Measurements from ENCODE around the gene POU2AF1. TPM values are rescaled to one million over a fixed set of nuclear protein-coding genes. Genes with fewer than 3 reads are reported as not detected.

POU2AF1 gene
- total and polyA plus RNA-seq, 2 of the 13 experiments (the other 11 are each of a cell fraction or from before 2014, with no cell fraction given) = 1.9 to 3.6 TPM

DNA sequence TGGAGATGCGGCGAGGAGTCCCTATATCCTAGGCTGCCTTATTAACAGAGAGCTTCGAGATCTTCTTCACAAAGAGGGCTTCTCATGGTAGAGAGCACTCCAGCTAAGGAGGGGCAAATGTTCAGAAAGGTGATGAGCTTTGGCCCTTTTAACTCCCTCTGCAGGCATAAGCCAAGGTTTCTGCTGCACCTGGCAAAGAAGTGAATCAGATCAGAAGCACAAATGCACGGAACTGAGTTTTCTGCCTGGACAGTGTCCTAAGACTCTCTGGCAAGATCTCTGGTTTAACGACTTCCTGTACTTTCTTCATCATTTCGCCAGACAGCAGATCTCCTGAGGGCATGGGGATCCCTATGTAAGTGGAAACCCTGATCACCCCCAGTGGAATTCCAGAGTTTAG lies 43.5 kb downstream of the POU2AF1 start (continued):
- TF ChIP-seq, protein P1, sequence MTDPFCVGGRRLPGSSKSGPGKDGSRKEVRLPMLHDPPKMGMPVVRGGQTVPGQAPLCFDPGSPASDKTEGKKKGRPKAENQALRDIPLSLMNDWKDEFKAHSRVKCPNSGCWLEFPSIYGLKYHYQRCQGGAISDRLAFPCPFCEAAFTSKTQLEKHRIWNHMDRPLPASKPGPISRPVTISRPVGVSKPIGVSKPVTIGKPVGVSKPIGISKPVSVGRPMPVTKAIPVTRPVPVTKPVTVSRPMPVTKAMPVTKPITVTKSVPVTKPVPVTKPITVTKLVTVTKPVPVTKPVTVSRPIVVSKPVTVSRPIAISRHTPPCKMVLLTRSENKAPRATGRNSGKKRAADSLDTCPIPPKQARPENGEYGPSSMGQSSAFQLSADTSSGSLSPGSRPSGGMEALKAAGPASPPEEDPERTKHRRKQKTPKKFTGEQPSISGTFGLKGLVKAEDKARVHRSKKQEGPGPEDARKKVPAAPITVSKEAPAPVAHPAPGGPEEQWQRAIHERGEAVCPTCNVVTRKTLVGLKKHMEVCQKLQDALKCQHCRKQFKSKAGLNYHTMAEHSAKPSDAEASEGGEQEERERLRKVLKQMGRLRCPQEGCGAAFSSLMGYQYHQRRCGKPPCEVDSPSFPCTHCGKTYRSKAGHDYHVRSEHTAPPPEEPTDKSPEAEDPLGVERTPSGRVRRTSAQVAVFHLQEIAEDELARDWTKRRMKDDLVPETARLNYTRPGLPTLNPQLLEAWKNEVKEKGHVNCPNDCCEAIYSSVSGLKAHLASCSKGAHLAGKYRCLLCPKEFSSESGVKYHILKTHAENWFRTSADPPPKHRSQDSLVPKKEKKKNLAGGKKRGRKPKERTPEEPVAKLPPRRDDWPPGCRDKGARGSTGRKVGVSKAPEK (CRISPR knock-in tag; IDR thresholded peaks at IDR 0.05; ENCODE audit: borderline replicate concordance) = 0 out of 2 replicates have a peak, but pooled peaks have one; percentile 21
- TF ChIP-seq TP53 (CRISPR knock-in tag; conservative IDR thresholded peaks at IDR 0.05) (no peak), ZNF20 (CRISPR knock-in tag; IDR thresholded peaks at IDR 0.05) (no peak), RBFOX2 (IDR thresholded peaks at IDR 0.05; ENCODE audit: low read depth, low read length) (peak; percentile 70), NFE2L1 (CRISPR knock-in tag; IDR thresholded peaks at IDR 0.05; ENCODE audit: borderline replicate concordance) (no peak), SPEN (CRISPR knock-in tag; IDR thresholded peaks at IDR 0.05; ENCODE audit: low read depth) (no peak), HNRNPL (IDR thresholded peaks at IDR 0.05; ENCODE audit: low read depth, low read length) (no peak), KLF15 (CRISPR knock-in tag; IDR thresholded peaks at IDR 0.05; ENCODE audit: borderline replicate concordance) (no peak), TARDBP (CRISPR knock-in tag; IDR thresholded peaks at IDR 0.05) (0 out of 2 replicates have a peak, but pooled peaks have one; percentile 9), NBN (conservative IDR thresholded peaks at IDR 0.05) (no peak), ZNF343 (CRISPR knock-in tag; IDR thresholded peaks at IDR 0.05) (no peak), ZNF558 (CRISPR knock-in tag; IDR thresholded peaks at IDR 0.05; ENCODE audit: borderline replicate concordance) (no peak), KLF12 (CRISPR knock-in tag; IDR thresholded peaks at IDR 0.05; ENCODE audit: borderline replicate concordance) (no peak), HHEX (CRISPR knock-in tag; IDR thresholded peaks at IDR 0.05) (no peak), ELF1 (CRISPR knock-in tag; IDR thresholded peaks at IDR 0.05) (no peak), ZNF841 (CRISPR knock-in tag; IDR thresholded peaks at IDR 0.05; ENCODE audit: borderline replicate concordance) (no peak), ZNF792 (CRISPR knock-in tag; IDR thresholded peaks at IDR 0.05) (no peak), ZNF296 (CRISPR knock-in tag; conservative IDR thresholded peaks at IDR 0.05) (0 out of 2 replicates have a peak, but pooled peaks have one; percentile 26), ETV5 (CRISPR knock-in tag; IDR thresholded peaks at IDR 0.05; ENCODE audit: borderline replicate concordance) (no peak)
- TF ChIP-seq, protein P2, sequence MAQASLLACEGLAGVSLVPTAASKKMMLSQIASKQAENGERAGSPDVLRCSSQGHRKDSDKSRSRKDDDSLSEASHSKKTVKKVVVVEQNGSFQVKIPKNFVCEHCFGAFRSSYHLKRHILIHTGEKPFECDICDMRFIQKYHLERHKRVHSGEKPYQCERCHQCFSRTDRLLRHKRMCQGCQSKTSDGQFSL (CRISPR knock-in tag; IDR thresholded peaks at IDR 0.05) = no peak
- TF ChIP-seq, protein P3, sequence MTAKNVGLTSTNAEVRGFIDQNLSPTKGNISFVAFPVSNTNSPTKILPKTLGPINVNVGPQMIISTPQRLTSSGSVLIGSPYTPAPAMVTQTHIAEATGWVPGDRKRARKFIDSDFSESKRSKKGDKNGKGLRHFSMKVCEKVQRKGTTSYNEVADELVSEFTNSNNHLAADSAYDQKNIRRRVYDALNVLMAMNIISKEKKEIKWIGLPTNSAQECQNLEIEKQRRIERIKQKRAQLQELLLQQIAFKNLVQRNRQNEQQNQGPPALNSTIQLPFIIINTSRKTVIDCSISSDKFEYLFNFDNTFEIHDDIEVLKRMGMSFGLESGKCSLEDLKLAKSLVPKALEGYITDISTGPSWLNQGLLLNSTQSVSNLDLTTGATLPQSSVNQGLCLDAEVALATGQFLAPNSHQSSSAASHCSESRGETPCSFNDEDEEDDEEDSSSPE (CRISPR knock-in tag; IDR thresholded peaks at IDR 0.05) = no peak
- TF ChIP-seq, protein P4, sequence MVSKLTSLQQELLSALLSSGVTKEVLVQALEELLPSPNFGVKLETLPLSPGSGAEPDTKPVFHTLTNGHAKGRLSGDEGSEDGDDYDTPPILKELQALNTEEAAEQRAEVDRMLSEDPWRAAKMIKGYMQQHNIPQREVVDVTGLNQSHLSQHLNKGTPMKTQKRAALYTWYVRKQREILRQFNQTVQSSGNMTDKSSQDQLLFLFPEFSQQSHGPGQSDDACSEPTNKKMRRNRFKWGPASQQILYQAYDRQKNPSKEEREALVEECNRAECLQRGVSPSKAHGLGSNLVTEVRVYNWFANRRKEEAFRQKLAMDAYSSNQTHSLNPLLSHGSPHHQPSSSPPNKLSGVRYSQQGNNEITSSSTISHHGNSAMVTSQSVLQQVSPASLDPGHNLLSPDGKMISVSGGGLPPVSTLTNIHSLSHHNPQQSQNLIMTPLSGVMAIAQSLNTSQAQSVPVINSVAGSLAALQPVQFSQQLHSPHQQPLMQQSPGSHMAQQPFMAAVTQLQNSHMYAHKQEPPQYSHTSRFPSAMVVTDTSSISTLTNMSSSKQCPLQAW (CRISPR knock-in tag; IDR thresholded peaks at IDR 0.05) = no peak
- TF ChIP-seq, protein P5, sequence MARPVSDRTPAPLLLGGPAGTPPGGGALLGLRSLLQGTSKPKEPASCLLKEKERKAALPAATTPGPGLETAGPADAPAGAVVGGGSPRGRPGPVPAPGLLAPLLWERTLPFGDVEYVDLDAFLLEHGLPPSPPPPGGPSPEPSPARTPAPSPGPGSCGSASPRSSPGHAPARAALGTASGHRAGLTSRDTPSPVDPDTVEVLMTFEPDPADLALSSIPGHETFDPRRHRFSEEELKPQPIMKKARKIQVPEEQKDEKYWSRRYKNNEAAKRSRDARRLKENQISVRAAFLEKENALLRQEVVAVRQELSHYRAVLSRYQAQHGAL (CRISPR knock-in tag; IDR thresholded peaks at IDR 0.05; ENCODE audit: not compliant biosample characterization) = no peak
- TF ChIP-seq, protein P6, sequence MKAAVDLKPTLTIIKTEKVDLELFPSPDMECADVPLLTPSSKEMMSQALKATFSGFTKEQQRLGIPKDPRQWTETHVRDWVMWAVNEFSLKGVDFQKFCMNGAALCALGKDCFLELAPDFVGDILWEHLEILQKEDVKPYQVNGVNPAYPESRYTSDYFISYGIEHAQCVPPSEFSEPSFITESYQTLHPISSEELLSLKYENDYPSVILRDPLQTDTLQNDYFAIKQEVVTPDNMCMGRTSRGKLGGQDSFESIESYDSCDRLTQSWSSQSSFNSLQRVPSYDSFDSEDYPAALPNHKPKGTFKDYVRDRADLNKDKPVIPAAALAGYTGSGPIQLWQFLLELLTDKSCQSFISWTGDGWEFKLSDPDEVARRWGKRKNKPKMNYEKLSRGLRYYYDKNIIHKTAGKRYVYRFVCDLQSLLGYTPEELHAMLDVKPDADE (CRISPR knock-in tag; IDR thresholded peaks at IDR 0.05) = no peak
